ENCODE data around the gene LRRC26. TPM values are rescaled to one million over a fixed set of nuclear protein-coding genes. Genes with fewer than 3 reads are reported as not detected.

Gene LRRC26
- total RNA-seq, 1 experiment from 2014 or later = not detected

DNA sequence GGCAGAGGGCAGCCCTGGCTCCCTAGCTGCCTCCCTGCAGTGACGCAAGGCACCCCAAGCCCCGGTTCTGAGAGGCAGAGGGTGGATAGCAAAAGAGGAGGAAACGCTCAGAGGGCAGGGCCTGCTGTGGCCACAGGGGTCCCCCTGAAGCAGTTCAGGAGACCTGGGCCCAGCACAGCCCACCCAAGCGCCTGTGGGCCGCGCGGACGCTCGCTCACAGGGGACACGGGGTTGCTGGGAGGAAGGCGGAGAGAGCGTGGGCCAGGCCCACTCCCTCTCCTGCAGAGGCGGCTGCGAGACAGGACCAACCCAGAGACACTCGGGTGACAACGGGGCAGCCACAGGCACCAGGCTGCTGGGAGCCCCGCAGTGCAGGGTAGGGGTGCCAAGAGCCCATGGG, 9.9 kb upstream of the LRRC26 start:
- no peaks in the 10 kb centered on the region for H3K9me3 ChIP-seq (ENCODE audit: low read depth, low read length, poor library complexity, severe bottlenecking)
- H3K4me1 ChIP-seq (ENCODE audit: insufficient read depth, low read length, poor library complexity, severe bottlenecking) = peaks cover 3% of the 10 kb centered on the region
- H3K27ac ChIP-seq (ENCODE audit: low read depth, low read length, poor library complexity, severe bottlenecking) = no peak overlapping the region
- no peak for TF ChIP-seq EZH2 (IDR thresholded peaks at IDR 0.05; ENCODE audit: borderline replicate concordance, low read depth, low read length, poor library complexity, severe bottlenecking)
- TF ChIP-seq, protein P1, sequence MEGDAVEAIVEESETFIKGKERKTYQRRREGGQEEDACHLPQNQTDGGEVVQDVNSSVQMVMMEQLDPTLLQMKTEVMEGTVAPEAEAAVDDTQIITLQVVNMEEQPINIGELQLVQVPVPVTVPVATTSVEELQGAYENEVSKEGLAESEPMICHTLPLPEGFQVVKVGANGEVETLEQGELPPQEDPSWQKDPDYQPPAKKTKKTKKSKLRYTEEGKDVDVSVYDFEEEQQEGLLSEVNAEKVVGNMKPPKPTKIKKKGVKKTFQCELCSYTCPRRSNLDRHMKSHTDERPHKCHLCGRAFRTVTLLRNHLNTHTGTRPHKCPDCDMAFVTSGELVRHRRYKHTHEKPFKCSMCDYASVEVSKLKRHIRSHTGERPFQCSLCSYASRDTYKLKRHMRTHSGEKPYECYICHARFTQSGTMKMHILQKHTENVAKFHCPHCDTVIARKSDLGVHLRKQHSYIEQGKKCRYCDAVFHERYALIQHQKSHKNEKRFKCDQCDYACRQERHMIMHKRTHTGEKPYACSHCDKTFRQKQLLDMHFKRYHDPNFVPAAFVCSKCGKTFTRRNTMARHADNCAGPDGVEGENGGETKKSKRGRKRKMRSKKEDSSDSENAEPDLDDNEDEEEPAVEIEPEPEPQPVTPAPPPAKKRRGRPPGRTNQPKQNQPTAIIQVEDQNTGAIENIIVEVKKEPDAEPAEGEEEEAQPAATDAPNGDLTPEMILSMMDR (conservative IDR thresholded peaks at IDR 0.05; ENCODE audit: low read depth, low read length) = no peak
- peaks cover 7% of the 10 kb centered on the region for H3K36me3 ChIP-seq (ENCODE audit: insufficient read depth, low read length, poor library complexity, severe bottlenecking)
- H3K27me3 ChIP-seq (replicated peaks; ENCODE audit: insufficient read depth, low read depth, low read length, poor library complexity) = no peaks in the 10 kb centered on the region
- CTCF ChIA-PET = no interaction called here
- no peak overlapping the region for H3K4me3 ChIP-seq (ENCODE audit: low read depth, low read length, poor library complexity, severe bottlenecking)
- DNase-seq (ENCODE audit: low spot score) = no peak
- intact Hi-C loops (cut with micrococcal nuclease; ENCODE audit: unreplicated experiment) = no loop called here
- BruUV-seq (replicated peaks) = no TSS peak
- POLR2A ChIA-PET (ENCODE audit: low non-redundant PET) = no interaction called here

DNA sequence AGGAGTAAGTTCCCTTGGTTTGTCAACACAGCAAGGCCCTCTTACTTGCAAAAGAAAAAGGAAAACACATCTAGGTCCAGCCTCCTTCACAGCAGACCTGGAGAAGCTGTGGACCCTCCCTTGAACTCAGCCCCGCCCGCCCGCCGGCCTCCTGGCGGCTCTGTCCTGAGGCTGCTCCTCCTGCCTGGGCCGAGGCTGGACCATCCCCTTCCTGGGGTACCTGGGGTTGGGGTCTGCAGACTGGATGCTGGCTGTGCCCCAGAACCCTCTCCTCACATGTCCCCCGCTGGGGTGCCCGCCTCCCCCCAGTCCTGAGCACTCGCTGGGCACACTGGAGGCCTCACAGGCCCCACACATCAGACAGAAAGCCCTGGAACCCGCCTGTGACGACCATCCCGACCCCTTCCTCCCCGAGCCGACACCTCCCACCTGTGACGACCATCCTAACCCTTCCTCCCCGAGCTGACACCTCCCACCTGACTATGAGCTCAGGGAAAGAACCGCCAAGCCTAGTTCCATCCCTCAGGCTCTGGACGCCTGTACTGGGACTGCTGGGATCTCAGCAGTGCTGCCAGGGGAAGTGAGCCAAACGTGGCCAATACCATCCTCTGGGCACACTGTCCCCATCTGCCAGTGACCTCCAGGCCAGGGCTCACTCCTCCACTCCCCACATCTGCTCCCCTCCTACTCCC, 9.2 kb upstream of the LRRC26 start:
- peaks cover 7% of the 10 kb centered on the region for H3K36me3 ChIP-seq (ENCODE audit: insufficient read depth, low read length, poor library complexity, severe bottlenecking)
- no peak overlapping the region for H3K4me3 ChIP-seq (ENCODE audit: low read depth, low read length, poor library complexity, severe bottlenecking)
- H3K27me3 ChIP-seq (replicated peaks; ENCODE audit: insufficient read depth, low read depth, low read length, poor library complexity) = no peaks in the 10 kb centered on the region
- TF ChIP-seq, protein P1 (conservative IDR thresholded peaks at IDR 0.05; ENCODE audit: low read depth, low read length) = no peak
- no peak for TF ChIP-seq EZH2 (IDR thresholded peaks at IDR 0.05; ENCODE audit: borderline replicate concordance, low read depth, low read length, poor library complexity, severe bottlenecking)
- intact Hi-C loops (cut with micrococcal nuclease; ENCODE audit: unreplicated experiment) = no loop called here
- no TSS peak for BruUV-seq (replicated peaks)
- H3K4me1 ChIP-seq (ENCODE audit: insufficient read depth, low read length, poor library complexity, severe bottlenecking) = peaks cover 3% of the 10 kb centered on the region
- POLR2A ChIA-PET (ENCODE audit: low non-redundant PET) = no interaction called here
- DNase-seq (ENCODE audit: low spot score) = no peak
- CTCF ChIA-PET = no interaction called here
- H3K27ac ChIP-seq (ENCODE audit: low read depth, low read length, poor library complexity, severe bottlenecking) = no peak overlapping the region
- H3K9me3 ChIP-seq (ENCODE audit: low read depth, low read length, poor library complexity, severe bottlenecking) = no peaks in the 10 kb centered on the region

DNA sequence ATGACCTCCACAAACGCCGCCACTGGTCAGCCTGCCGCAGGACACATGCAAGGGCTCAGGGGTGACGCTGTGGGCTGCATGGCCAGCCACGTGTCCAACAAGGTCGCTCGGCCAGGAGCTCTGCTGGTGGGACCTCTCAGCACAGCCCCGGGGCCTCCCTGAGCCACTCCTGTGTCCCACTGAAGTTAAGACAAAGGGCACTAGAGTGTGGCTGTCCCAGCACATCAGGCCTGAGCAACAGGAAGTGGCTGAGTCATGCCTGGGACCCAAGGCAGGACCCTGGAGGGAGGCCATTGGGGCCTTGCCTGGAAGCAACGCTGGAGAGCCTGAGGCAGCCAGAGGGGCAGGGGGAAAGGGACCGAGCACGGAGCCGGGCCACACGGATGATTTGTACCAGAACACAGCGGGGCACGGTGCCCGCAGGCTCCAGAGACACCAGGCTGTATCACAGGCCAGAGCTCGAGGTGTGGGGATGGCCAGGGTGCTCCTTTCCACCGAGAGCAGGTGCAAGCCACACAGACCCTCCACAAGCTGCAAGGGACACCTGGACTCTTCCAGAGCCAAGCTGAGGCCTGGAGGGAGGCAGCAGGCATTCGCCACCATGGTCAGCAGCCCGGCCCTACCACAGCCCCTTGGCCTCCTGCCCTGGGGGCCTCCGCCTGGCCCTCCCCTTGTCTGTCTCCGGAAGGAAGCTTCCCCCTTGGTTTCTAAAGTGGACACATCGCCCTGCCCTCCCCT, 8.5 kb upstream of the LRRC26 start:
- TF ChIP-seq, protein P1 (conservative IDR thresholded peaks at IDR 0.05; ENCODE audit: low read depth, low read length) = no peak
- TF ChIP-seq EZH2 (IDR thresholded peaks at IDR 0.05; ENCODE audit: borderline replicate concordance, low read depth, low read length, poor library complexity, severe bottlenecking) = no peak
- BruUV-seq (replicated peaks) = no TSS peak
- no peak for DNase-seq (ENCODE audit: low spot score)
- H3K4me3 ChIP-seq (ENCODE audit: low read depth, low read length, poor library complexity, severe bottlenecking) = no peak overlapping the region
- ChIA-PET POLR2A (ENCODE audit: low non-redundant PET) (no interaction called here), CTCF (no interaction called here)
- no peak overlapping the region for H3K27ac ChIP-seq (ENCODE audit: low read depth, low read length, poor library complexity, severe bottlenecking)
- H3K27me3 ChIP-seq (replicated peaks; ENCODE audit: insufficient read depth, low read depth, low read length, poor library complexity) = no peaks in the 10 kb centered on the region
- no peaks in the 10 kb centered on the region for H3K9me3 ChIP-seq (ENCODE audit: low read depth, low read length, poor library complexity, severe bottlenecking)
- peaks cover 3% of the 10 kb centered on the region for H3K4me1 ChIP-seq (ENCODE audit: insufficient read depth, low read length, poor library complexity, severe bottlenecking)
- intact Hi-C loops (cut with micrococcal nuclease; ENCODE audit: unreplicated experiment) = no loop called here
- peaks cover 3% of the 10 kb centered on the region for H3K36me3 ChIP-seq (ENCODE audit: insufficient read depth, low read length, poor library complexity, severe bottlenecking)

Data from A673 (cell line).